Kidney epithelial cell (primary cell): ENCODE measurements around the gene NDST1. TPM values are rescaled to one million over a fixed set of nuclear protein-coding genes. Genes with fewer than 3 reads are reported as not detected.

Experiments
- DNase-seq: peaks from one replicate; pipeline ENCODE4 v3.0.0-alpha.2; 2010; ENCODE audit warnings: low read depth
- H3K27me3 ChIP-seq: 2 replicates; pipeline ENCODE4 v1.6.0; 2011; ENCODE audit warnings: low read length; ENCODE audit not compliant: control insufficient read depth, insufficient read depth
- H3K36me3 ChIP-seq: 2 replicates; pipeline ENCODE4 v1.5.1; 2011; ENCODE audit warnings: low read length; ENCODE audit not compliant: control insufficient read depth, insufficient read depth
- H3K4me3 ChIP-seq: 2 replicates; pipeline ENCODE4 v1.5.1; 2011; ENCODE audit warnings: low read depth, mild to moderate bottlenecking, control low read depth, low read length
- total RNA-seq: library from RNA; depleted of rRNA; stranded (reverse); fragments of >200 nt; gene quantifications from 2 replicates; pipeline ENCODE4 v1.2.3, GENCODE V29; 2015
- TF ChIP-seq, protein P1 (sequence below): IDR thresholded peaks from 2 replicates; pipeline ENCODE4 v1.5.1; 2011; ENCODE audit warnings: mild to moderate bottlenecking, moderate library complexity, low read length, control low read depth, inconsistent platforms; ENCODE audit not compliant: insufficient read depth, poor library complexity, severe bottlenecking

The NDST1 gene
- total RNA-seq, 1 donor from 2014 or later, result 192 TPM

DNA sequence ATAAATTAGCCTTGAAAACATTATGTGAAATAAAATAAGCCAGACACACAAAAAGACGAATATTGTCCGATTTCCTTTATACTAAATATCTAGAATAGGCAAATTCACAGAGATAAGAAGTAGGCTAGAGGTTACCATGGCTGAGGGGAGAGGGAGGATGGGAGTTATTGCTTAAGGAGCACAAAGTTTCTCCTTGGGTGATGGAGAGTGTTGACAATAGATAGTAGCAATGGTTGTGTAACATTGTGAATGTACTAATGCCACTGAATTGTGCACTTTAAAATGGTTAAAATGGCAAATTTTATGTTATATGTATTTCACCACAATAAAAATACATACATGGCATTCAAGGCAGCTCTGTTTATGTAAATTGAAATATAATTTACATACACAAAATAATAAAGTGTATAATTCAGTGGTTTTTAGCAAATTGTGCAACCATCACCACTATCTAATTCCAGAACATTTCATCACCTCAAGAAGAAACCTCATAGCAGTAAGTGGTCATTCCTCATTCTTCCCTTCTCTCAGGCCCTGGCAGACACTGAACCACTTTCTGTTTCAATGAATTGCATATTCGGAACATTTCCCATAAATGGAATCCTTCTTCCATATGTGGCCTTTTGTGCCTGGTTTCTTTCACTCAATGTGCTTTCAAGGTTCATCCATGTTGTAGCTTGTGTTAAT, 59.2 kb downstream of the NDST1 start:
- Histone ChIP-seq H3K4me3 (no peak overlapping the region), H3K27me3 (no peaks in the 10 kb centered on the region), H3K36me3 (no peaks in the 10 kb centered on the region)
- no peak for DNase-seq
- TF ChIP-seq, protein P1, sequence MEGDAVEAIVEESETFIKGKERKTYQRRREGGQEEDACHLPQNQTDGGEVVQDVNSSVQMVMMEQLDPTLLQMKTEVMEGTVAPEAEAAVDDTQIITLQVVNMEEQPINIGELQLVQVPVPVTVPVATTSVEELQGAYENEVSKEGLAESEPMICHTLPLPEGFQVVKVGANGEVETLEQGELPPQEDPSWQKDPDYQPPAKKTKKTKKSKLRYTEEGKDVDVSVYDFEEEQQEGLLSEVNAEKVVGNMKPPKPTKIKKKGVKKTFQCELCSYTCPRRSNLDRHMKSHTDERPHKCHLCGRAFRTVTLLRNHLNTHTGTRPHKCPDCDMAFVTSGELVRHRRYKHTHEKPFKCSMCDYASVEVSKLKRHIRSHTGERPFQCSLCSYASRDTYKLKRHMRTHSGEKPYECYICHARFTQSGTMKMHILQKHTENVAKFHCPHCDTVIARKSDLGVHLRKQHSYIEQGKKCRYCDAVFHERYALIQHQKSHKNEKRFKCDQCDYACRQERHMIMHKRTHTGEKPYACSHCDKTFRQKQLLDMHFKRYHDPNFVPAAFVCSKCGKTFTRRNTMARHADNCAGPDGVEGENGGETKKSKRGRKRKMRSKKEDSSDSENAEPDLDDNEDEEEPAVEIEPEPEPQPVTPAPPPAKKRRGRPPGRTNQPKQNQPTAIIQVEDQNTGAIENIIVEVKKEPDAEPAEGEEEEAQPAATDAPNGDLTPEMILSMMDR, result no peak

DNA sequence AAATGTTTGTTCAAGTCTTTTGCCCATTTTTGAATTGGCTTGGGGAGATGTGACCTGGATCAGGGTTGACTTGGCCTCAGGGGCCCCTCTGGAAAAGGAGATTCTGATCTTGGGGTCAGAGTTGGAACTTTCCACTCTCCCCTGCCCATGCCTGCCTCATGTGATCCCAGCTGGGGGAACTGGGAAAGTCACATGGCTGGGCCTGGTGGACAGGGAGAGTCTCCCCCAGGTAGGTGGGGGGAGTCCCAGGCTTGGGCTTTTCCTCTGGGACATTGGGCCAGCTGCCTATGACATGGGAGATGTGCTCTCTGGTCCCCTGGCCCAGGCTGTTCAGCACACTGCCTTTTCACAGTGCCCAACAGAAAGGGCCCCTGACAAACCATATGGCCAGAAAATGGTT, 60.7 kb downstream of the NDST1 start:
- Histone ChIP-seq H3K36me3 (no peaks in the 10 kb centered on the region), H3K27me3 (no peaks in the 10 kb centered on the region), H3K4me3 (no peak overlapping the region)
- TF ChIP-seq, protein P1, result no peak
- DNase-seq, result no peak

DNA sequence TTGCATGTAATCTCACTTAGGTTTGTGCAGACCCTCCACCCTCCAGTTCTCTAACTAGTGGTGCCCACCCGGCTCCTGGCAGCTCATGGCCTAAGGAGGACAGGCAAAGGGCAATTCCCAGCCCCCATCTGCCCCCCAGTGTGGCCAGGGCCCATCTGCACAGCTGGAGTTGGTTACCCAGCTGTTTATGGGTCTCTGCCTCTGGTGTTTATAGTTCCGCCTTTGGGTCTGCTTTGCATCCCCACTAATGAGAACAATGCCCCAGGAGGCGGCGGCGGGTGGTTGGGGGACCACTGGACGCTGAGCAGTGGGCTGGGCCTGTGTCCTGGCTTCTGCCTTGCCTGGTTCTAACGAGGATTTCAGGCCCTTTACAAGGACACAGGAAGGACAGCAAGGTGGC, 62.4 kb downstream of the NDST1 start:
- TF ChIP-seq, protein P1, result no peak
- no peaks in the 10 kb centered on the region for H3K36me3 ChIP-seq
- H3K4me3 ChIP-seq, result no peak overlapping the region
- DNase-seq, result no peak
- no peaks in the 10 kb centered on the region for H3K27me3 ChIP-seq

DNA sequence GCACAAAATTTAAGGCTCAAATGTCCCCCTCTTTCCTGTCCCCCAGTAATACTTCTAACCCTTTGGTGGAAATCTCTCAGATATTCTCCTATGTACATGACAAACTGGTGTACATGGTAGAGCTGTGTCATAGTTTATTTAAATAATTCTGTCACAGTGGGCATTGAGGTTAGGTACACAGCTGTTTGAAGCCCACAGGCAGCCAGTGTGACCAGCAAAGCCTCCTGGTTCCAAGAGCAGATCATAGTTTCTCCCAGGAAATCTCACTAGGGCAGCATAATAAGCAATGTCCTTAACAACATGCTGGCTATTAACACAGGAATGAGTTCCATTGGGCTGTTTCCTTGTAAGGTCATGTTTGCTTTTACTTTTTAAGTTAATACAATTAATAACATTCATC, 63.9 kb downstream of the NDST1 start:
- Histone ChIP-seq H3K36me3 (no peaks in the 10 kb centered on the region), H3K4me3 (no peak overlapping the region), H3K27me3 (no peaks in the 10 kb centered on the region)
- TF ChIP-seq, protein P1, result no peak
- DNase-seq, result no peak

DNA sequence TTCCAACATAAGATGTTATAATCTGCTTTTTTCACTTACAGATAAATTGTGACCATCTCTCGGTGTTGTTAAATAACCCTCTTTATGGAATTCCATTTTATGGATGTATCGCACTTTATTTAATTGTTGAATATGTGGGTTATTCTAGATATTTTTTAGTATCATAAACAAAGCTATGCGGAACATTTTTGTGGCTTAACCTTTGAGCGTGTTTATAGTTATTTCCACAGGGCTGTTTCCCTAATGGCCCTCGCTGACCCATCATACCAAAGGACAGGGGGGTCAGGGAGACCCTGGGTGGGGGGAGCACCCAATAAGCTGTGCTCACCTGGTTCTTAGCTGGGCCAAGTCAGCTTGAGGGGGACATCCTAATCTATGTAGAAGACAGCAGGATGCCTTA, 65.3 kb downstream of the NDST1 start:
- Histone ChIP-seq H3K27me3 (no peaks in the 10 kb centered on the region), H3K36me3 (no peaks in the 10 kb centered on the region), H3K4me3 (no peak overlapping the region)
- TF ChIP-seq, protein P1, result no peak
- DNase-seq, result no peak
